ENCODE measurements around the gene PGPEP1. TPM values are rescaled to one million over a fixed set of nuclear protein-coding genes. Genes with fewer than 3 reads are reported as not detected.
"Not testable (repeated sequence)": the region's sequence is repeated elsewhere in the genome, so short reads cannot be mapped to it uniquely, and the experiment has no call there.

The PGPEP1 gene
- total and polyA plus RNA-seq, 11 donors, result 22.5 to 58.6 (median 43.6) TPM

GRCh38 chr19:18361646-18362045 lies 21.2 kb downstream of the PGPEP1 start:
- intact Hi-C loops (cut with DNase I), result no loop called here
- TF ChIP-seq POLR2A (IDR thresholded peaks at IDR 0.05), result no peak
- TF ChIP-seq CTCF (IDR thresholded peaks at IDR 0.05), result no peak
- DNase-seq (no peak), ATAC-seq (no peak)
- Histone ChIP-seq H3K4me3 (no peak overlapping the region), H3K27ac (no peak overlapping the region), H3K27me3 (no peaks in the 10 kb centered on the region), H3K9me3 (peaks cover 0 to 7% (median 0%) of the 10 kb centered on the region in 12 donors), H3K36me3 (peaks cover 0 to 67% (median 54%) of the 10 kb centered on the region in 9 donors), H3K4me1 (peaks cover 0 to 32% (median 17%) of the 10 kb centered on the region in 12 donors)
- WGBS, 4 donors, result 94 to 96% (median 95%) methylated on average over 8 of the region's 8 CpGs

GRCh38 chr19:18362934-18363542 lies 22.6 kb downstream of the PGPEP1 start:
- intact Hi-C loops (cut with DNase I), result no loop called here
- 94 to 98% (median 95%) methylated on average over 17 of the region's 17 CpGs for WGBS, 4 donors
- H3K4me1 ChIP-seq, result peaks cover 0 to 33% (median 17%) of the 10 kb centered on the region in 12 donors
- H3K36me3 ChIP-seq, result peaks cover 0 to 53% (median 41%) of the 10 kb centered on the region in 9 donors
- H3K4me3 ChIP-seq, result no peak overlapping the region
- H3K27ac ChIP-seq, result peak overlapping the region in 2 of 12 donors; percentile 88 to 90
- ATAC-seq (no peak), DNase-seq (no peak)
- H3K27me3 ChIP-seq, result no peaks in the 10 kb centered on the region
- H3K9me3 ChIP-seq, result no peaks in the 10 kb centered on the region
- no peak for TF ChIP-seq POLR2A (IDR thresholded peaks at IDR 0.05)
- no peak for TF ChIP-seq CTCF (IDR thresholded peaks at IDR 0.05)

- H3K9me3 ChIP-seq, result no peaks in the 10 kb centered on the region
- no peaks in the 10 kb centered on the region for H3K27me3 ChIP-seq
- no peak for ATAC-seq
- H3K36me3 ChIP-seq, result peaks cover 0 to 47% (median 34%) of the 10 kb centered on the region in 9 donors
- no peak for DNase-seq
- peak overlapping the region in 4 of 12 donors; percentile 69 to 90 (median 84) for H3K27ac ChIP-seq
- TF ChIP-seq CTCF (IDR thresholded peaks at IDR 0.05) (no peak), POLR2A (IDR thresholded peaks at IDR 0.05) (no peak)
- H3K4me3 ChIP-seq, result no peak overlapping the region
- WGBS, 4 donors, result 74 to 85% (median 80%) methylated on average over 6 of the region's 6 CpGs
- H3K4me1 ChIP-seq, result peaks cover 0 to 33% (median 17%) of the 10 kb centered on the region in 12 donors
- intact Hi-C loops (cut with DNase I), result no loop called here
These were observed 23.4 kb downstream of the PGPEP1 start for GRCh38 chr19:18363787-18364186.

GRCh38 chr19:18364277-18364825 lies 24.0 kb downstream of the PGPEP1 start:
- DNase-seq, result peak in 1 of 5 donors; percentile 33
- intact Hi-C loops (cut with DNase I); H3K9me3 ChIP-seq; H3K27me3 ChIP-seq: not testable (repeated sequence)
- peaks cover 0 to 42% (median 28%) of the 10 kb centered on the region in 9 donors for H3K36me3 ChIP-seq
- 47 to 59% (median 52%) methylated on average over 11 of the region's 11 CpGs for WGBS, 4 donors
- H3K27ac ChIP-seq, result peak overlapping the region; percentile 43 to 90 (median 78)
- ATAC-seq, result peak in 2 of 4 donors; percentile 10 to 11
- H3K4me3 ChIP-seq, result peak overlapping the region in 3 of 12 donors; percentile 2 to 28 (median 19)
- H3K4me1 ChIP-seq, result peaks cover 0 to 33% (median 17%) of the 10 kb centered on the region in 12 donors

Data from heart left ventricle (tissue), 16 donors.